GM18526 (cell line): Measurements from ENCODE around the gene LYPLA2.

Experiments
- POLR2A ChIP-seq: IDR thresholded peaks from 3 replicates; pipeline ENCODE4 v1.6.1; 2011; ENCODE audit not compliant: insufficient read length; ENCODE audit errors: extremely low read depth

LYPLA2 gene

DNA sequence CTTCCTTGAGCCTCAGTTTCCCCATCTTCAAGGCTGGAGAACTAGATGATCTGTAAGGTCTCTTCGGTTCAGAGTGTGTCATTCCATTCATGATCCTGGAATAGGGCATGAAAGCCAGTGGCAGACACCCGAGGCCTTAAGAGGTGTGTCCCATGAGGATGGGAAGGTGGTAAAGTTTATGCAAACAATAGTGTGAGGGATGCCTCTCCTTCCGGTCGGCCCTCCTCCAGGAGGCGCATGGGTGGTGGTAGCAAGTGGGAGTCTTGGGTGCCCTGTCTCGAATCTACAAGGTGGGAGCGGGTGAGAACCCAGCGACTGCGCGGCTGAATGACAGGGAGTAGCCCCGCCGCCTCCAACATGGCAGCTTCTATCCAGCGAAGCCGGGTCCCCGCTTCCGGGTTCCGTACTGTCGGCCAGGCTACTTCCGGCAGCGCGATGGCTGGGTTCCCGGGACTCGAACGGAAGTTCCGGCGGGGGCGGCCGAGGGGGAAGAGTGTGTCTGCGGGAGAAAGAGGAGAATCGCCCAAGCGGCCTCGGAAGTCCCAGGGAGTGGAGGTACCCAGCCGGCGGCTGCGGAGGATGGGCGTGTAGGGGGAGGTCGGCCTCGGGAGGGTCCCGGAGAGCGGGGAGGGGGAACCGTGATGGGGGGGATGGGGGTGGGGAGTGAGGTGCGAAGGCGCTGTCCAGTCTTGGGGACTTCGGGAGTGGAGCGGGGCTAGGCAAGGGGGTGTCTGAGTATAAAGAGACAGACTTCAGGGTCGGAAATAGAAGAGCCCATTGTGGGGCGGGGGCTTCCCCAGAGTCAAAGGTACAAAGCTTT lies at the start of gene LYPLA2:
LYPLA2 (plus strand) TSS at position 450 of the 820 bp plus-strand sequence. CDS start 1,538 bp downstream, outside the sequence.
- TF ChIP-seq POLR2A = peak; percentile 73

DNA sequence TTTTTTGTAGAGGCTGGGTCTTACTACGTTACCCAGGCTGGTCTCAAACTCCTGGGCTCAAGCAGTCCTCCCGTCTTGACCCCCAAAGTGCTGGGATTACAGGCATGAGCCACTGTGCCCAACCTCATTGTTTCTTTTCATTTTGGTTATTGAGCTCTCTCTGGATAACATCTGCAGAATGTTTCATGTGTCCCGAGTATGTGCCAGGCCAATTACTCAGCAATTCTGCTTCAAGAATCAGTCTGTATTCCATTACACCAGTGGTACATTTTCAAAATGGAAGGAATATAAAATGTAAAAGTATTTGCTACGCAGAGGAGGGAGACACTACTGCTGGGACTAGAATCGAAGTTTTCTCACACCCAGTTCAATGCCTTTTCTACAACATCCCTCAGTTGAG lies 49.3 kb upstream of the LYPLA2 start:
- TF ChIP-seq POLR2A = no peak

DNA sequence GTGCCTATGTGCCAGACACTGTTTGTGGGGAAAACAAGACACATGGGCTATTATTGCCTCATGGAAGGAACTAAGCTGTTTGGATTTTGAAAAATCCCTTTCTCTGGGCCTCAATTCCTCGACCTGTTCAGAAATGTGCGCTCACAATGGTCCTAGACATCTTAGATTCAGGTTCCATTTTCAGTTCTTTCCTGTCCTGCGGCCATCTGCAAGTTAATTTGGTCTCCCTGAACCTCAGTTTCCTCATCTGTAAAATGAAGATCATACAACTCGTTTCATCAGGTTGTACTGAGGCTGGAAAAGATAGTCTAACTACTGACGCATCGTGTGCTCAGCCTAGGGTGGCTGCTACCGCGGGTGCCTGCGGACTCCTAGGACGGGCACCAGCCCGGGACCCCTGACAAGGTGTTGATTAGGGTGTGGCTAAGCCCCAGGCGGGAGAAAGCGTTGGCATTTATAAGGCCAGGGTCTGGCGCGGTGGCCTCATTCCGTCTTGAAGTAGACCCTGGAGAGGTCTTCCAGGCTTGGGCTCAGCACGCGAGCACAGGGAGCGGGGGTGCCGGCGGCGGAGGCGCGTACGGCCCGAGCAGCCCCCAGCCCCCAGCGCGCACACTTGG lies 48.2 kb upstream of the LYPLA2 start:
- no peak for TF ChIP-seq POLR2A

DNA sequence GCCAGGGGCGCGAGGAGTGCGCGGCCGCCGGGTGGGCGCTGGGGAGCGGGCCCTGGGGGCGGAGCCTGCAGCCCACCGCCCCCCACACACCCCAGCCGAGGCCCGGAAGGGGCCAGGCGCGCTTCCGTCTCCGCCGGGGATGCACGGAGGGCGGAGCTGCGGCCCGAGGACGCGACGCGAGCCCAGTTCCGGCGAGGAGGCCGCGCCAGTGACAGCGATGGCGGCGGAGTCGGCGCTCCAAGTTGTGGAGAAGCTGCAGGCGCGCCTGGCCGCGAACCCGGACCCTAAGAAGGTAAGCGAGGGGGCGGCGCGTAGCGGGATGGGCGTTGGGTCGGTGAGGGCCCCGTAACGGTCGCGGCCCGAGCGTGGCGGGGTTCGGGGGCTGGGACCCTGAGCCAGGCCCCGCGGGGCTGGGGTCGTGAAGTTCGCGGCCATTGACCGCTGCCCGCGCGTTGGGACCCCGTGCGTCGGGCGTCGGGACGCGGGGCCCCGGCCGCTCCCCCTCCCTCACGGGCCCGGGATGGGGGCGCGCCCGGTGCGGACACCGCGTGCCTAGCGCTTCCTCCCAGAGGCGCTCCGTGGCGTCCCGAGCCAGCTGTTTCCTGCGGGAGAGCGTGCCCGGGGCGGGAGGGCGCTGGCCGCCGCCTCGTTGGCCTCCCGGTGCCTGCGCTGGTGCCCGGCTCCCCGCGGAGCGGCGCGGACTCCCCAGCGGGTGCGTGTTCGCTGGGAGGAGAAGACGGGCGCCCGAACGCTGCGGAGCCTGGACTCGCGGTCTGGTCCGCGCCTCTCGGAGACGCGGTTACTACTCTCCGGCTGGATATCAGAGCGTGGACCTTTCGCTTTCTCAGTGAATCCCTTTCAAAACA lies 47.4 kb upstream of the LYPLA2 start, which contains the start of gene ELOA:
ELOA (plus strand) TSS at position 185 of the 866 bp plus-strand sequence; CDS start at position 218, 33 bp downstream.
- TF ChIP-seq POLR2A = peak; percentile 87

DNA sequence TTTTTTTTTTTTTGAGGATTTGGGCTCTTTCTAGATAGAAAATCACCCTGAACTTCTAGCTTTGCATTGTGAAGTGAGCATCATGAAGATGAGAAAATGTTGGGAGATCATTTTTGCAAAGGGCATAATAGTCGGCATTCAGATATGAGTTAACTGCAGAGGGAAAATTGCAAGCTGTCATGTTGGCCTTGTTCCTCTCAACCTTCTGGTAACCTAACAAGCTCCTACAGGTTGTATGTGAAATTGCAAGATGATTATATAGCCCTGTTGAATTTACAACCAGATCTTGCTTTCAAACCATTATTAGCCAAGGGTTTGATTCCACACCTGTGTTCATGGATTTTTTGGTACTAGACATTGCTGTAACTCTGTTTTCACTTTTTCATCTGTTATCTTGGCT lies 45.4 kb upstream of the LYPLA2 start:
- TF ChIP-seq POLR2A = no peak

DNA sequence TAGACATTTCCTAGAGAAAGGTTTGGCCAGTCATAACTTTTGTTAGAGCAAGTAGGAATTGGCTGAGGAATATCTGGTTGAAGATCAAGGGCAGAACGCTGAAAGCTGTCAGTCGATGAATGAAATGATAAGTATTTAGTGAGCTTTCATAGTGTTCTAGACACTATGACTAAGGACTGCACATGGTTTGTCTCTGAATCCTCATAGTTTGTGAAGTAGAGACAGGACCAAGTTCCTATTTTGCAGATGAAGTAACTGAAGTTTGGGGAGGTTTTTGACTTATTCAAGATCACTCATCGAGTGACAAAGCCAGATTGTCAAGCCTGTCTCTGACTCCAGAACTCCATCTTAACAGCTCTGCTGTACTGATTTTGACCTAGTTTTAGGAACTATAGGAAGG lies 42.9 kb upstream of the LYPLA2 start:
- no peak for TF ChIP-seq POLR2A

DNA sequence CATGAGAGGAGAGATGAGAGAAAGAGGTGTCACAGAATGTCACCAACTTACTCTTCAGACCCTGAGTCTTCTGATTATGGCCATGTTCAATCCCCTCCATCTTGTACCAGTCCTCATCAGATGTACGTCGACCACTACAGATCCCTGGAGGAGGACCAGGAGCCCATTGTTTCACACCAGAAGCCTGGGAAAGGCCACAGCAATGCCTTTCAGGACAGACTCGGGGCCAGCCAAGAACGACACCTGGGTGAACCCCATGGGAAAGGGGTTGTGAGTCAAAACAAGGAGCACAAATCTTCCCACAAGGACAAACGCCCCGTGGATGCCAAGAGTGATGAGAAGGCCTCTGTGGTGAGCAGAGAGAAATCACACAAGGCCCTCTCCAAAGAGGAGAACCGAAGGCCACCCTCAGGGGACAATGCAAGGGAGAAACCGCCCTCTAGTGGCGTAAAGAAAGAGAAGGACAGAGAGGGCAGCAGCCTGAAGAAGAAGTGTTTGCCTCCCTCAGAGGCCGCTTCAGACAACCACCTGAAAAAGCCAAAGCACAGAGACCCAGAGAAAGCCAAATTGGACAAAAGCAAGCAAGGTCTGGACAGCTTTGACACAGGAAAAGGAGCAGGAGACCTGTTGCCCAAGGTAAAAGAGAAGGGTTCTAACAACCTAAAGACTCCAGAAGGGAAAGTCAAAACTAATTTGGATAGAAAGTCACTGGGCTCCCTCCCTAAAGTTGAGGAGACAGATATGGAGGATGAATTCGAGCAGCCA lies 39.7 kb upstream of the LYPLA2 start:
- TF ChIP-seq POLR2A = no peak

DNA sequence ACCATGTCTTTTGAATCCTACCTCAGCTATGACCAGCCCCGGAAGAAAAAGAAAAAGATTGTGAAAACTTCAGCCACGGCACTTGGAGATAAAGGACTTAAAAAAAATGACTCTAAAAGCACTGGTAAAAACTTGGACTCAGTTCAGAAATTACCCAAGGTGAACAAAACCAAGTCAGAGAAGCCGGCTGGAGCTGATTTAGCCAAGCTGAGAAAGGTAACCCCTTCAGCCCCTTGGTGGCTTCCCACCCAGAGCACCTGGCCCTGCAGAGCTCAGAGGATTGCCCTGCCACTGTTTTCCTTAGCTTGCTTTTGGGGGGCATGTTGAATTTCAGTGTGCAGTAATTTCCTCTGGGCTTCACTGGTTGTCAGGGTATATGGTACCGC lies 39.1 kb upstream of the LYPLA2 start:
- TF ChIP-seq POLR2A = no peak

DNA sequence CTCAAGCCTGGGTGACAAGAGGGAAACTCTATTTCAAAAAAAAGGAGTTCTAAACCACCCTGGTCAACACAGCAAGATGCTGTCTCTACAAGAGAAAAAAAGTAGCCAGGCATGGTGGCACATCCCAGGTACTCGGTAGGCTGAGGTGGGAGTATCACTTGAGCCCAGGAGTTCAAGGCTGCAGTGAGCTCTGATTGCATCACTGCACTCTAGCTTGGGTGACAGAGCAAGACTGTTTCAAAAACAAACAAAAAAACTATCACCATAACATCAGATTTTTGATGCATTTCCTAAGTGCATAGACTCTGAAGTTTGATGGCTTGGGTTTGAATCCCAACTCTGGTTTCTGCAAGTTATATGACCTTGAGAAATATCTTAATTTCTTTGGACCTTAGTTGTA lies 38.0 kb upstream of the LYPLA2 start:
- no peak for TF ChIP-seq POLR2A

DNA sequence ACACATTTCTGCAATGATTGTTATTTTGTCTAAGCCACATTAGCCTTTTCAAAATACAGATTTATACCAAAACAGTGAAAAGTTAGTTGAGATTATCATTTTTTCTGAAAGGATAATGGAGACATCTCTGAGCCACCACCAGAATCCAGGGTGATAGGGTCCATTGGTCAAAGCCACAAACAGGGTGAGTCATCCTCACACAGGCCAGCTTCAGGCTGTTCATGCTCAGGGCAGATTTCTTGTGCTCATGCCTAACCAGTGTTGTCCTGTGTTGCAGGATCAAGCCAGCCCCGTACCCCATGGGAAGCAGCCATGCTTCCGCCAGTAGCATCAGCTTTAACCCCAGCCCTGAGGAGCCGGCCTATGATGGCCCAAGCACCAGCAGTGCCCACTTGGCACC lies 34.3 kb upstream of the LYPLA2 start:
- no peak for TF ChIP-seq POLR2A

DNA sequence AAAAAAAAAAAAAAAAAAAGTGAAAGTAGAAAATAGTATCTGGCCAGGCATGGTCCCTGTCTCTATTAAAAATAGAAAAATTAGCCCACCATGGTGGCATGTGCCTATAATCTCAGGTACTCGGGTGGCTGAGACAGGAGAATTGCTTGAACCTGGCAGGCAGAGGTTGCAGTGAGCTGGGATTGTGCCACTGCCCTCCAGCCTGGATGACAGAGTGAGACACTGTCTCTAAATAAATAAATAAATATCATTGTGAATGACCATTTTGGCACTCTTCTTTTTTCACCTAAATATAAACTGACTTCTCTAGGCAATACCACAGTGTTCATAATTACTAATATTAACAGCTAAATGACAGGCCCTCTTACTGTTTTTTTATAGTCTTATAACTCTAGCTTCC lies 33.1 kb upstream of the LYPLA2 start:
- TF ChIP-seq POLR2A = no peak

DNA sequence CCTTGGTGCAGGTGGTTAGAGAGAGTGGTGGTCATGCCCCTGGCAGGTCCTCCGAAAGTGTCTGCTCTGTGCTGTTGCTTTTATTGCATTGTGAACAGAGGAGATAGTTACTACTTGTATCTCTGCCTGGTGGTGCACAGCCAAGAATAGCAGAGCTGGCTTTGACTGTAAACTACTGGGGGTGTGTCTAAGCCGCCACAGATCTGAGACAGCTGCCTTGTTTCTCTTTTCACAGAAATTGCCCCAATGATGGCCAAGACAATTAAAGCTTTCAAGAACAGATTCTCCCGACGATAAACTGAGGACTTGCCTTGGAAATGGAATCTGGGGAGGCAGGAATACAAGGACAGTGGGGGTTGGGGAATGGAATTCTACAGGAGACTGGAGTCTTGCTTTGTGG lies 31.7 kb upstream of the LYPLA2 start:
- TF ChIP-seq POLR2A = no peak

DNA sequence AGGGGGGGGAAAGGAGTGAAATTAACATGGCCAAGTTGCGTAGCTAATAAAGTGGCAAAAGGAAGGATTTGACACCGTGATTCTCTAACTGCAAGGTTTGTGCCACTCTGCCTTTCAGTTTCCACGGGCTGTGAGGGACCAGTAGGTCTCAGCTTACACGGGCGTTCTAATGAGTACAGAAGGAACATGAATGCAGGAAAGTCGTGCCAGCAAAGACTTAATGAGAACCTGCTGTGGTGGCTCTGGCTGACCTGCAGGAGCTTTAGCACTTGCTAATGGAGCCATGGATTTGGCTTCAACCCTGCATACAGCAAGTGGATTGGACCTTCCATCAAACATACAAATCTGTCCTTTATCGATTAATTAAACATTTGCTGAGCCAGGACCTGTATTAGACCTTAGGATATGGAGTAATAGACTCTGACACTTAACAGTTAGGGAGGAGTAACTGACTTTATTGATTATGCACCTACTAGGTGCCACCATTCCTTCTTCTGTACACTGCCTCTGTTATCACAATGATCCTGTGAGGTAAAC lies 27.8 kb upstream of the LYPLA2 start:
- no peak for TF ChIP-seq POLR2A

DNA sequence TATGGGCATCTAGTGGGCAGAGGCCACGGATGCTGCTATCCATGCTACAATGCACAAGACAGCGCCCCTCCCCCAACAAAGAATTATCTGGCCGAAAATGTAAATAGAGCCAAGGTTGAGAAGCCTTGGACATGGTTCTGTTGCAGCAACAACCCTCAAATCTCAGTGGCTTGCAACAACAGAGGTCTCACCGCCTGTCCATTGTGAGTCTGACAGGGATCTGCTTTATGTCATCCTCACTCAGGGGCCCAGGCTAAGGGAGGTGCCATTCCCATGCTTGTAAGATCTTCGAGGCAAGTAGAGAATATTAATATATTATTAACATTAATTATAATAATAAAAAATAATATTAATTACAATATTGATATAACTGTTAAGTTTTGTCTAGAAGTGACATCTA lies 22.2 kb upstream of the LYPLA2 start:
- no peak for TF ChIP-seq POLR2A
